GM08714 (cell line): ENCODE data around the gene BMP8A.
"Not testable (repeated sequence)": the region's sequence is repeated elsewhere in the genome, so short reads cannot be mapped to it uniquely, and the experiment has no call there.

Experiments
- H3K4me3 ChIP-seq: fragments of 200-500 bp; sonication (Bioruptor generic); 2 replicates; pipeline ENCODE4 v1.5.1; 2014; ENCODE audit warnings: mild to moderate bottlenecking, low read length, inconsistent platforms
- ZNF274 ChIP-seq: IDR thresholded peaks from 2 replicates; pipeline ENCODE4 v1.6.1; 2012; ENCODE audit warnings: mild to moderate bottlenecking, low read depth, low read length

BMP8A gene

GRCh38 chr1:39470040-39470439, 21.4 kb upstream of the BMP8A start:
- no peak for TF ChIP-seq ZNF274
- no peak overlapping the region for H3K4me3 ChIP-seq

- no peak overlapping the region for H3K4me3 ChIP-seq
- no peak for TF ChIP-seq ZNF274
Observed at GRCh38 chr1:39472826-39473225, 18.6 kb upstream of the BMP8A start.

- TF ChIP-seq ZNF274, result no peak
Observed at GRCh38 chr1:39473324-39473723, 18.1 kb upstream of the BMP8A start.

GRCh38 chr1:39474810-39475209, 16.6 kb upstream of the BMP8A start:
- TF ChIP-seq ZNF274, result no peak
- H3K4me3 ChIP-seq, result no peak overlapping the region

More at GRCh38 chr1:39473324-39473723, 18.1 kb upstream of the BMP8A start:
- H3K4me3 ChIP-seq, result no peak overlapping the region

GRCh38 chr1:39475551-39475950, 15.9 kb upstream of the BMP8A start:
- H3K4me3 ChIP-seq, result not testable (repeated sequence)

GRCh38 chr1:39478126-39478915, 13.1 kb upstream of the BMP8A start:
- H3K4me3 ChIP-seq, result no peak overlapping the region
- no peak for TF ChIP-seq ZNF274

- TF ChIP-seq ZNF274, result no peak
- no peak overlapping the region for H3K4me3 ChIP-seq
Observed at GRCh38 chr1:39481289-39481688, 10.1 kb upstream of the BMP8A start.

- TF ChIP-seq ZNF274, result no peak
- H3K4me3 ChIP-seq, result no peak overlapping the region
Observed at GRCh38 chr1:39483276-39483675, 8.2 kb upstream of the BMP8A start.

- no peak overlapping the region for H3K4me3 ChIP-seq
- TF ChIP-seq ZNF274, result no peak
Observed at GRCh38 chr1:39484564-39484963, 6.9 kb upstream of the BMP8A start.

- H3K4me3 ChIP-seq, result no peak overlapping the region
- no peak for TF ChIP-seq ZNF274
Observed at GRCh38 chr1:39485046-39485803, 6.2 kb upstream of the BMP8A start.

- no peak overlapping the region for H3K4me3 ChIP-seq
- TF ChIP-seq ZNF274, result no peak
Observed at GRCh38 chr1:39488012-39488545, 3.4 kb upstream of the BMP8A start.

- H3K4me3 ChIP-seq, result no peak overlapping the region
- no peak for TF ChIP-seq ZNF274
Observed at GRCh38 chr1:39488793-39489566, 2.5 kb upstream of the BMP8A start.

GRCh38 chr1:39489567-39490239, 1.7 kb upstream of the BMP8A start:
- no peak for TF ChIP-seq ZNF274
- no peak overlapping the region for H3K4me3 ChIP-seq
